HEK293 (cell line): ENCODE measurements around the gene RRP1B.
A peak's percentile ranks its signal among the peaks of the same experiment; 100 is the strongest.

ENCODE experiments used
- CTCF ChIA-PET: fragments of 350-600 bp; formaldehyde crosslinking; extraction: SDS; loops from one replicate; lab custom pipeline; 2021; ENCODE audit warnings: antibody characterized with exemption; lab: Yijun Ruan, JAX
- POLR2A ChIA-PET: fragments of 300-600 bp; formaldehyde crosslinking; extraction: SDS; loops from one replicate; lab custom pipeline; 2020; ENCODE audit warnings: antibody characterized with exemption, inconsistent platforms; lab: Yijun Ruan, JAX
- H3K27ac ChIP-seq: fragments of 200-500 bp; sonication (Bioruptor generic); 2 replicates; pipeline ENCODE4 v1.5.1; 2014; ENCODE audit warnings: low read depth, low read length, control low read depth, inconsistent platforms; ENCODE audit errors: extremely low read depth
- H3K36me3 ChIP-seq, 2 experiments: fragments of 200-500 bp in 1 of 2; sonication (Bioruptor generic) in 1 of 2; 1 replicate in 1 of 2; 2 replicates in 1 of 2; pipeline ENCODE4 v1.5.1; 2014 to 2017; ENCODE audit warnings: inconsistent platforms in 2 of 2, low read length in 2 of 2; ENCODE audit not compliant: control insufficient read depth in 2 of 2, insufficient read depth in 1 of 2
- H3K4me1 ChIP-seq: fragments of 200-500 bp; sonication (Bioruptor generic); 2 replicates; pipeline ENCODE4 v1.5.1; 2014; ENCODE audit warnings: mild to moderate bottlenecking, low read length, inconsistent platforms; ENCODE audit not compliant: control insufficient read depth, insufficient read depth
- H3K4me3 ChIP-seq: 2 replicates; pipeline ENCODE4 v1.5.1; 2011; ENCODE audit warnings: low read depth, mild to moderate bottlenecking, control low read depth, low read length, moderate library complexity
- H3K9me3 ChIP-seq: fragments of 200-500 bp; sonication (Bioruptor generic); 2 replicates; pipeline ENCODE4 v1.5.1; 2014; ENCODE audit warnings: low read depth, low read length, inconsistent platforms; ENCODE audit not compliant: control insufficient read depth, insufficient read depth
- ELK4 ChIP-seq: IDR thresholded peaks from 2 replicates; pipeline ENCODE4 v1.6.1; 2011; ENCODE audit warnings: mild to moderate bottlenecking, low read depth, low read length, borderline replicate concordance
- GLI4 ChIP-seq: fragments of 450-650 bp; formaldehyde crosslinking; IDR thresholded peaks from 2 replicates; pipeline ENCODE4 v1.5.1; 2016; ENCODE audit warnings: missing biosample characterization, missing genetic modification characterization
- HIC1 ChIP-seq: fragments of 450-650 bp; formaldehyde crosslinking; IDR thresholded peaks from 2 replicates; pipeline ENCODE4 v1.5.1; 2016; ENCODE audit warnings: missing biosample characterization, missing genetic modification characterization
- KLF1 ChIP-seq: fragments of 450-650 bp; formaldehyde crosslinking; IDR thresholded peaks from 2 replicates; pipeline ENCODE4 v1.5.1; 2016; ENCODE audit warnings: missing biosample characterization, missing genetic modification characterization
- KLF17 ChIP-seq: fragments of 450-650 bp; formaldehyde crosslinking; IDR thresholded peaks from 2 replicates; pipeline ENCODE4 v1.5.1; 2016; ENCODE audit warnings: missing biosample characterization, missing genetic modification characterization
- KLF8 ChIP-seq: fragments of 450-650 bp; formaldehyde crosslinking; IDR thresholded peaks from 2 replicates; pipeline ENCODE4 v1.5.1; 2016; ENCODE audit warnings: missing biosample characterization, missing genetic modification characterization
- PRDM6 ChIP-seq: fragments of 450-650 bp; formaldehyde crosslinking; IDR thresholded peaks from 2 replicates; pipeline ENCODE4 v1.5.1; 2017; ENCODE audit warnings: missing biosample characterization, missing genetic modification characterization
- YY2 ChIP-seq: fragments of 450-650 bp; formaldehyde crosslinking; IDR thresholded peaks from 2 replicates; pipeline ENCODE4 v1.5.1; 2016; ENCODE audit warnings: missing biosample characterization, missing genetic modification characterization
- ZIC2 ChIP-seq: fragments of 450-650 bp; formaldehyde crosslinking; IDR thresholded peaks from 2 replicates; pipeline ENCODE4 v1.5.1; 2016; ENCODE audit warnings: missing biosample characterization, missing genetic modification characterization
- ZNF140 ChIP-seq: fragments of 450-650 bp; formaldehyde crosslinking; IDR thresholded peaks from 2 replicates; pipeline ENCODE4 v1.5.1; 2016; ENCODE audit warnings: missing biosample characterization, missing genetic modification characterization
- ZNF146 ChIP-seq: fragments of 450-650 bp; formaldehyde crosslinking; IDR thresholded peaks from 2 replicates; pipeline ENCODE4 v1.5.1; 2016; ENCODE audit warnings: missing biosample characterization, missing genetic modification characterization
- ZNF747 ChIP-seq: fragments of 450-650 bp; formaldehyde crosslinking; IDR thresholded peaks from 2 replicates; pipeline ENCODE4 v1.5.1; 2016; ENCODE audit warnings: missing biosample characterization, missing genetic modification characterization
- TF ChIP-seq, protein P1 (sequence below): fragments of 450-650 bp; formaldehyde crosslinking; IDR thresholded peaks from 2 replicates; pipeline ENCODE4 v1.5.1; 2016; ENCODE audit warnings: missing biosample characterization, missing genetic modification characterization

Gene RRP1B

DNA sequence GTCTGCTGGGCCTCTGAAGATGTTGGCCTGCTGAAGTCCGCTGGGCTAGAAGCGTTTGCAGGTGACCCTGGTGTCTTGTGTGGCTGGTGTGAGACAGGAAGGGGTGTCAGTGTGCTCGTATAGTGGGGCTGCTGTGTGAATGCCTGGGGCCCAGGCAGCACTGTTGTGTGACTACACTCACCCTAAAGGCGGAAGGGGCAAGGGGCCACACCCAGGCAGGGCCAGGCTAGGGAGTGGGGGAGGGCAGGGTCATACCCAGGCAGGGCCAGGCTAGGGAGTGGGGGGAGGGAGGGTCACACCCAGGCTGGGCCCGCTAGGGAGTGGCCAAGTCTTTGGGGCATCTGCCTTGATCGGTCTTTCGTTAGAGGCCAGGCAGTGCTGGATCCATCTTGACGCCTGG, 84.6 kb downstream of the RRP1B start:
- Histone ChIP-seq H3K4me1 (no peaks in the 10 kb centered on the region), H3K27ac (no peak overlapping the region), H3K4me3 (no peak overlapping the region), H3K36me3 (peaks cover 20 to 54% of the 10 kb centered on the region in 2 experiments), H3K9me3 (no peaks in the 10 kb centered on the region)
- ChIA-PET CTCF (no interaction called here), POLR2A (no interaction called here)
- no peak for TF ChIP-seq HIC1 (tag by site-specific recombination)
- peak; percentile 97 for TF ChIP-seq KLF1
- peak; percentile 55; the same call in 1 of the 2 replicates for TF ChIP-seq KLF8 (tag by site-specific recombination)
- no peak for TF ChIP-seq PRDM6 (tag by site-specific recombination)
- no peak for TF ChIP-seq YY2 (tag by site-specific recombination)
- TF ChIP-seq GLI4: no peak
- TF ChIP-seq ZIC2 (tag by site-specific recombination): no peak
- no peak for TF ChIP-seq ELK4
- TF ChIP-seq KLF17 (tag by site-specific recombination): peak; percentile 97
- TF ChIP-seq, protein P1, sequence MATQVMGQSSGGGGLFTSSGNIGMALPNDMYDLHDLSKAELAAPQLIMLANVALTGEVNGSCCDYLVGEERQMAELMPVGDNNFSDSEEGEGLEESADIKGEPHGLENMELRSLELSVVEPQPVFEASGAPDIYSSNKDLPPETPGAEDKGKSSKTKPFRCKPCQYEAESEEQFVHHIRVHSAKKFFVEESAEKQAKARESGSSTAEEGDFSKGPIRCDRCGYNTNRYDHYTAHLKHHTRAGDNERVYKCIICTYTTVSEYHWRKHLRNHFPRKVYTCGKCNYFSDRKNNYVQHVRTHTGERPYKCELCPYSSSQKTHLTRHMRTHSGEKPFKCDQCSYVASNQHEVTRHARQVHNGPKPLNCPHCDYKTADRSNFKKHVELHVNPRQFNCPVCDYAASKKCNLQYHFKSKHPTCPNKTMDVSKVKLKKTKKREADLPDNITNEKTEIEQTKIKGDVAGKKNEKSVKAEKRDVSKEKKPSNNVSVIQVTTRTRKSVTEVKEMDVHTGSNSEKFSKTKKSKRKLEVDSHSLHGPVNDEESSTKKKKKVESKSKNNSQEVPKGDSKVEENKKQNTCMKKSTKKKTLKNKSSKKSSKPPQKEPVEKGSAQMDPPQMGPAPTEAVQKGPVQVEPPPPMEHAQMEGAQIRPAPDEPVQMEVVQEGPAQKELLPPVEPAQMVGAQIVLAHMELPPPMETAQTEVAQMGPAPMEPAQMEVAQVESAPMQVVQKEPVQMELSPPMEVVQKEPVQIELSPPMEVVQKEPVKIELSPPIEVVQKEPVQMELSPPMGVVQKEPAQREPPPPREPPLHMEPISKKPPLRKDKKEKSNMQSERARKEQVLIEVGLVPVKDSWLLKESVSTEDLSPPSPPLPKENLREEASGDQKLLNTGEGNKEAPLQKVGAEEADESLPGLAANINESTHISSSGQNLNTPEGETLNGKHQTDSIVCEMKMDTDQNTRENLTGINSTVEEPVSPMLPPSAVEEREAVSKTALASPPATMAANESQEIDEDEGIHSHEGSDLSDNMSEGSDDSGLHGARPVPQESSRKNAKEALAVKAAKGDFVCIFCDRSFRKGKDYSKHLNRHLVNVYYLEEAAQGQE (tag by site-specific recombination): no peak

DNA sequence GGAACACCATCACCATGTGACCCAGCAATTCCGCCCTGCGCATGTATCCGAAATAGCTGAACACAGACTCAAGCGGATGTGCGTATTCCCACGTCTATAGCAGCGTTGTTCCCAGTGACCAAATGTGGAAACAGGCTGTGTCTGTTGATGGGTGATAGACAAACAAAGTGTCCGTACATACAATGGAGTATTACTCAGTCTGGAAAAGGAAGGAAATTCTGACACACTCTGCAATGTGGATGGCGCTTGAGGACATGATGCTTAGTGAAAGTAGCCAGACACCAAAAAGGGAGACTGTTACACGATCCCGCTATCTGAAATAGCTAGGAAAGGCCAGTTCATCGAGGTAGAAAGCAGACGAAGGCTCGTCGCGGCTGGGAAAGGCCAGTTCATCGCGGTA, 85.4 kb downstream of the RRP1B start:
- Histone ChIP-seq H3K4me1 (no peaks in the 10 kb centered on the region), H3K4me3 (no peak overlapping the region), H3K27ac (no peak overlapping the region), H3K36me3 (peaks cover 20 to 59% of the 10 kb centered on the region in 2 experiments), H3K9me3 (no peaks in the 10 kb centered on the region)
- ChIA-PET POLR2A (no interaction called here), CTCF (no interaction called here)
- no peak for TF ChIP-seq ZNF747
- TF ChIP-seq ZNF146 (tag by site-specific recombination): peak; percentile 94
- TF ChIP-seq ZNF140 (tag by site-specific recombination): peak; percentile 55; the same call in 1 of the 2 replicates
